22Rv1 (cell line): ENCODE measurements around the gene PIRT.

ENCODE experiments used
- CTCF ChIP-seq: fragments of 450-650 bp; IDR thresholded peaks from 2 replicates; pipeline ENCODE4 v1.5.1; 2017; ENCODE audit warnings: mild to moderate bottlenecking
- ZFX ChIP-seq: fragments of 450-650 bp; IDR thresholded peaks from 2 replicates; pipeline ENCODE4 v1.6.1; 2017; ENCODE audit warnings: antibody characterized with exemption, borderline replicate concordance

- TF ChIP-seq CTCF (no peak), ZFX (no peak)
Observed at GRCh38 chr17:10824874-10825273, 13.0 kb downstream of the PIRT start.
